ENCODE results near the gene TPRG1.
A peak's percentile ranks its signal among the peaks of the same experiment; 100 is the strongest.

The TPRG1 gene

DNA sequence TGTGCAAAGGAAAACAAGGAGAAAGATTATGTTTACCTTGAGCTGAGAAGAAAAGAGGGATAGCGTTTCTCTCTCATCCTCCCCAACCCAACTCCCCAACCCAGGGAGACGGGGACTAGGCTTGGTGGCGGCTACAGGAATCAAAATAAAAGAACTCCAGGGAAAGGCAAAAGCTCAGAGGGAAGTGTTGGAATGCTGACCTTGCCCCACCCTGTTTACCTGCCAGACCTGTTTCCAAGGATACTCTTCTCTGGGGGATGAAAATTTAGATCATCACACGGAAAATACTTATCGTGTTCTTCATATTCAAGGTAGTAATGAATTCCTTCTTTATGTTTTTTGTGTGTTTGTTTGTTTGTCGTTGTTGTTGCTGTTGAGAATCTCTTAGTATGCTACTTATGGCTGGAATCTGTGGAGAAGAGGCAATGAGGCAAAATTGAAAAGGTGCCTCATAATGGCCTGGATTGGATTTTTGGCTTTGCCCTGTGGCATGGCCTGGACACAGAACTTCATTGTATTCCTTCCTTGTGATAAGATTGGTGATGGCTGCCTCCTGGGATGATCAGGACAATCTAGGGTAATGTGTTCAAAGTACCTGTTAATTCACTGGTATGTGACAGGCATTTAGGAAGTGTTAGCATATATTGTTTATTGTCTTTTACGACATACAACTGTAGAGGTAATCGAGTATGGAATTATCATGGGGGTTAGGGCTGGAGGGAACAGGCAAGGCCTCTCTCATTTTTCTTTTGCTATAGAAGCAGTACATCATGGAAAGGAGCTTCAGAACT is 11.1 kb upstream of the TPRG1 start:
- H3K27ac ChIP-seq = no peak overlapping the region
- DNase-seq (ENCODE audit: low read depth, low spot score) = no peak

- H3K27ac ChIP-seq = peak overlapping the region; percentile 37
- DNase-seq (ENCODE audit: low read depth, low spot score) = peak; percentile 27
Measured at GRCh38 chr3:189165092-189165612, 6.6 kb upstream of the TPRG1 start.

DNA sequence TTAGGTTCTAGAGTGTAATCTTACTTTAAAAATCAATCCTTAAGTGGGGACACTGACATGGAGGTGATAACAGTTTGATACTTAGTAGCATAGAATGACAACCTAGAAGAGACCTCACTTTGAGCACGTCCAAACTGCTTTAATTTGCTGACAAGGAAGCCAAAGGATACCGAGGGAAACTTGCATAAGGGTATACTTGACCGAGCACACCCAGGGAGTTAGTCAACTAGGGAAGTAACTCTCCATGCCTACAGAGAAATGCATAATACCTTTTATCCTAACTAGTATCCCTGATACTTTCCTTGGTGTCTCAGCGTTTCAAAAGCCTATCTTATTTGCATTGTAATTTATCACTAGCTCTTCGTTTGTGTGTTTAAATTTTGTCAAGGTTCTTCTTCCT is 5.5 kb upstream of the TPRG1 start:
- H3K27ac ChIP-seq = peak overlapping the region; percentile 37
- DNase-seq (ENCODE audit: low read depth, low spot score) = no peak

DNA sequence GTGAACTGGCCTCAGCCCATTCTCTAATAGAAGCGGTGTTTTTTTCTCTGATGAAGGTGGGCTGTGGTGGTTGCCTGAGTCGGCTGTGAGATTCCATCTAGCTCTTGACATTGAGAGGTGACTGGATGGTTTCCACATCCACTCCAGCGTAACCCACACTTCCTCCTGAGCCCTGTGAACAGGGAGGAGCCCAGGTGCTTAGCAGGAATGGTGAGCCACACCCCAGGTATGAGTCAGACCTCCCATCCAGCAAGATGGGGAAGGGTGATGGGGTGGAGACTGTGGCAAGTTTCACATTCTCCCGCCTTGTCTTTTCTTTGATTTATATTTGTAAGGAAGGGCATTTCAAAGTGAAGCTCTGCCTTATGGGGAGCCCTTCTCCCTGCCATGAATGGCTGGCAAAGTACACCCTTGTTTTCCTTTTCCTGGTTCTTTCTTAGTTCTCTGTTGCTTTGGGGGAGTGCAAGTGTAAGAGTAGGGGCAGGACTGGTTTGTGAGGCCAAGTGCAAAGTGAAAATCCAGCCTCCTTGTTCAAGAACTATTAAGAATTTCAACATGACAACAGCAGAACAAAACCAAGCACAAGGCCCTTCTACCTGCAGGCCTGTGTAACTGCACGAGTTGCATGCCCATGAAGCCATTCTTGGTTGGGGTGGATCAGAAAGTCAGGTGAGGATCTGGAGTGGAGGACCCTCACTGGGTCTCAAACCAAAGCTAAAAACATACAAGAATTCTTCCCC is 4.6 kb upstream of the TPRG1 start:
- peak; percentile 85 for DNase-seq (ENCODE audit: low read depth, low spot score)

DNA sequence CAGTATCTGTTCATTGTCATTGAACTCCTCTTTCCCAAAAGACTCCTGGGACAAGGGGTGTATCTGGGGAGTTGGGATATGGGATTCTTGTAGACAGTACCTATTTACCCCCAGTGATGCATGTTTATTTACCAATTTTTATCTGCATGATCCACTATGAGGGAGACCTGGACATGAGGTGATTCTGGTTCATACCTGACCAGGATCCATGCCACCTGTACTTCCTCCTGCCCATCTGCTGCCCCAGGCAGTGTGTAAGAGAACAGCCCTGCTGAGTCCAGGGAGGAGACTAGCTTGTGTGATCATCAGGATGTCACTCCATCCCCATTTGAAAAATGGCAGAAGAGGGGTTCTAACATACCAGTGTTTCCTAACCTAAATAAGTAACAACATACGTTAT is 3.1 kb upstream of the TPRG1 start:
- DNase-seq (ENCODE audit: low read depth, low spot score) = no peak
- no peak overlapping the region for H3K27ac ChIP-seq

More for the DNA sequence above, 4.6 kb upstream of the TPRG1 start:
- peak overlapping the region; percentile 37 for H3K27ac ChIP-seq

GRCh38 chr3:189169728-189170127 is 2.0 kb upstream of the TPRG1 start:
- no peak overlapping the region for H3K27ac ChIP-seq
- no peak for DNase-seq (ENCODE audit: low read depth, low spot score)

DNA sequence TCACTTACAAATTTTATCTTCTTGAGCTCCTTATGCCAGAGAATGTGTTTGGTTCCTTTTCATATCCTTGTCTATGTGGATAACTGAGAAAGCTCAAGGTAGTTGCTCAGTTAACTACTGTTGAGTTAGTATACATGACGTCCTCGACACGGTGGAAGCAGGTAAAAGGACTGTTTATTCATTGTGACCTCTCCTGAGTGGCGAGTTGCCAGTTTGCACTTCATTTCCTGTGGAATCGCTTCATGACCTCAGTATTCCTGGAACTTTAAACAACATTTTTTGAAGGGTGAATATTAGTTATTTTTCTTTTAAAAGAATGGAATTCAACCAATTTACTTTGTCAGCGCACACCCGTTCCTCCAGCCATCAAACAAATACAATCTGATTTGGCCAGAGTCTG is 1.2 kb upstream of the TPRG1 start:
- DNase-seq (ENCODE audit: low read depth, low spot score) = no peak
- no peak overlapping the region for H3K27ac ChIP-seq

DNA sequence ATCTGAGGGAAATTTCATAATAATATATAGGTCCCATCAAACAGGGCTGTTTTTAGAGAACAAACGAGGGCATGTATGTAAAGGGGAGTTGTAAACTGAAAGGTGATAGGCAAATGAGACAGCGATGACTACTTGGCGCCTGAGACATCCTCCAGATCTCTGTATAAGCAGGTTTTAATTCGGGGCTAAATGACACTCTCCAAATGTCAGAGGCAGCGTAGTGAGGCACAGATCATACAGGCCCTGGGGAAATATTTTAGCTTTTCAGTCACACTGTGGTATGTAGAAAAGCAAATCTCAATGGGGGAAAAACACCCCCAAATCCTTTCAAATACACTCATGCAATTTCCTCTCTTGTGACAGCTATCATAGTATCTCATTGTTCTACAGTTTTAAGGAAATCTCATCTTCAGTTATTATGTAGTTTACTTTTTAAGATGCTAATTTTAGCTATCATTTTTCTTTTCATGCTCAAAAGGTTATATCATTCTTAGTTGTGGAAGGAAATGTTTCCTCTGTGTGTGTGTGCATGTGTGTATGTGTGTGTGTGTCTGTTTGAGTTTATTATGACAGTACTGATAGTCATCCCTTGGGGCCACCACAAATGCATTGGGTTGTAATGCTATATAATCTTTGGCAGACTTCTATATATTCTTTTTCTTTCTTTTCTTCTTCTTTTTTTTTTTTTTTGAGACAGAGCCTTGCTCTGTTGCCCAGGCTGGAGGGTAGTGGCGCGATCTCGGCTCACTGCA is 1.1 kb downstream of the TPRG1 start:
- H3K27ac ChIP-seq = no peak overlapping the region
- DNase-seq (ENCODE audit: low read depth, low spot score) = no peak

DNA sequence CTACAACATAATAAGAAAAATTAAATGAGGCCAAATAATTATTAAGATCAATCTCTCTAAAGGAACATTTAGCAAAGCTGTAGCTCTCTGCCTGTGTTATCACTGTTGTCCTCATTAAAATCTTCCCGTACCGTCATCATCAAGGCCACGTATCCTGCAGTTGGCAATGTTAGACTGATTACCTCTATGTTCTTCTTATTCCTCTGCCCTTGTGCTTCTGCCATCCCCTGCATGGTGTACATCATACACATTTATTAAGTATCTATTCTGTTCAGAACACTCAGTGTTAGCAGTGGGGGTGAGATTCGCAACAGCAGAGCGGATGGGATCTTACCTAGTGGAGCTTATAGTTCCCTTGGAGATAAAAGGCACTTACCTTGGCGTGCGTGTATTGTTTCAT is 12.8 kb downstream of the TPRG1 start:
- no peak overlapping the region for H3K27ac ChIP-seq
- DNase-seq (ENCODE audit: low read depth, low spot score) = no peak

DNA sequence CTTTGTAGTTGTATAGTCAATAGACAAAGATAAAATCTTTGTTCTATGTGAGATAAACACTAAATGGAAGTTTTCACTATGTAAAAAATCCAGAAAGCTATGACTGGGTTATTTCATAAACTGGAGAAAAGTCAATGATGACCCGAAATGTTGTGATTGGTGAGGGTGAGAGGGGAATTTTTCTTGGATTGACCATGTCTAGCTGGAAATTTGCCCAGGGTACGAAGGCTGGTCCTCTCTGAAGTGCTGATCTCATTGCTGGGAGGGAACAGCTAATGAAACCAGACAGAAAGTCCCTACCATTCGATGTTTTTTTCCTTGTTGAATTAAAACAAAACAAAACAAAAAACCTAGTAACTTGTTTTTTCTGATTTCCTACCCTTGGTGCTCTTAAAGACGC is 14.3 kb downstream of the TPRG1 start:
- no peak for DNase-seq (ENCODE audit: low read depth, low spot score)
- H3K27ac ChIP-seq = no peak overlapping the region

GRCh38 chr3:189188466-189188865 is 16.7 kb downstream of the TPRG1 start:
- DNase-seq (ENCODE audit: low read depth, low spot score) = peak; percentile 2
- H3K27ac ChIP-seq = no peak overlapping the region

- H3K27ac ChIP-seq = no peak overlapping the region
- DNase-seq (ENCODE audit: low read depth, low spot score) = no peak
Measured at GRCh38 chr3:189192725-189193124, 21.0 kb downstream of the TPRG1 start.

DNA sequence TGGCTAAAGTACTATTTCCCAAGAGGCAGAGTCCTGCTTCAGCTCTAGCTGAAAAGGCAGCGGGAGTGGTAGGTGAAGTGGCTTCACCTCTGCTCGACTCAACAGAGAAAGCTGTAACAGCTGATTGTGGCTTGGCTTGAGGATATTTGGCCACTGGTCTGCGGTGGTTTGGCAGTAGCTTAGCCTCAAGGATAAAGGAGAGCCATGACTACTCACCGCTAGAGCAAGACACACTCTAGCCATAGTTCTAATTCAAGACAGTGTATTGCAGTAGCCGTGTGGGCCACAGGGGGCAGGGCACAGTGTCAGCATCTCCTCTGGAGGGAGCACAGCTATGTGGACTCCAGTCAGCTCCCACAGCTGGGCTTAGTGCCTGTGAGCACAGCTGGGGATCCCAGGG is 23.5 kb downstream of the TPRG1 start:
- DNase-seq (ENCODE audit: low read depth, low spot score) = no peak
- no peak overlapping the region for H3K27ac ChIP-seq

- DNase-seq (ENCODE audit: low read depth, low spot score) = no peak
- no peak overlapping the region for H3K27ac ChIP-seq
Measured at GRCh38 chr3:189202106-189202505, 30.3 kb downstream of the TPRG1 start.

- no peak overlapping the region for H3K27ac ChIP-seq
- DNase-seq (ENCODE audit: low read depth, low spot score) = no peak
Measured at GRCh38 chr3:189202583-189202982, 30.8 kb downstream of the TPRG1 start.

DNA sequence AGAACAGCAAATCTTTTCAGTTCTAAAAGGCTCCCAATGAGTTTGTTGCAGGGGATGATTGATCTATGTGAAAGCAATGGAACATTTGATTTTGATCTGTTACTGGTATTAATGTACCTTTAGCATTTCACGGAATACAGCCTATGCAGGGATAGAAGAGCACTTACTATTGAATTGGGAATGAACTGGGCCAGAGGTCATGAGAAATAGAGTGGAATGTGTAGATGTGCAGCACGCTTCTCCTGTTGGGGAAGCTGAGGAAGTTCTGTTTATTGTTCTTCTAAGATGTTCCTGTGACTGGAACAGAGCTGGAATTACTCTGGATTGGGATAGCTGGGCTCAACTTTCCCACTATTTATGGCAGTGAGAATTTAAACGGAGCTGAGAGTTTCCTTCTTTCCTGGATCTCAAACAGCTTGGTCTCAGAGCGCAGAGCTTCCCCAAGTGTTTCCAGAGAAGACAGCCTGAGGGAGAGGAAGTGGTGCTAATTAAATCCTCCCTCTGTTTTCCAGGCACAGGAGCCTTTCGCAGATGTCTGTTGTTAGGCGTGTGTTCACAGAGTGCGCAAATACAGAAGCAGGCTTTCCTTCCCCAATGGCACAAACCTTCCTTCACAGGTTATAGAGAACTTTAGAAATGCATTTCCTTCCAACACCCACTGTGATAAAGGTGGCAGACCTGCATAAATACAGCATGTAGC is 32.5 kb downstream of the TPRG1 start:
- no peak overlapping the region for H3K27ac ChIP-seq
- DNase-seq (ENCODE audit: low read depth, low spot score) = no peak

- no peak for DNase-seq (ENCODE audit: low read depth, low spot score)
- no peak overlapping the region for H3K27ac ChIP-seq
Measured at GRCh38 chr3:189204937-189205336, 33.2 kb downstream of the TPRG1 start.

- DNase-seq (ENCODE audit: low read depth, low spot score) = no peak
- no peak overlapping the region for H3K27ac ChIP-seq
Measured at GRCh38 chr3:189210251-189210770, 38.5 kb downstream of the TPRG1 start.

DNA sequence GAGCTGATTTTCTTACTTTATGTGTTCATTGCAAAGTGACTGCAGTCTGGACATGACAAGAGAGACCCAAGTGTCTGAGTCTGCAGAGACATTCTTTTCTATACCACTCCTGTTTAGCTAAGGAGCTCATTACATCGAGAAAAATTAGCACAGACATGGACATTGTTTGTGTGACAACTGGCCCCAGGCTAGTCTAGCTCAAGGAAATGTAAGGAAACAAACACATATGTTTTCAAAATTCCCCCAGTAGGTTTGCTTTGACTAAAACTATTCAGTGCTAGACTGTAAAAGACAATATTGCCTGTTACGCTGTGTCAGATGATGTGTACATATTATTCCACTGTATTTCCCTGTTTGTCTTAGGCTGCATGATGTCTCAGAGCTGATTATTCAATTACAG is 40.9 kb downstream of the TPRG1 start:
- no peak overlapping the region for H3K27ac ChIP-seq
- no peak for DNase-seq (ENCODE audit: low read depth, low spot score)

DNA sequence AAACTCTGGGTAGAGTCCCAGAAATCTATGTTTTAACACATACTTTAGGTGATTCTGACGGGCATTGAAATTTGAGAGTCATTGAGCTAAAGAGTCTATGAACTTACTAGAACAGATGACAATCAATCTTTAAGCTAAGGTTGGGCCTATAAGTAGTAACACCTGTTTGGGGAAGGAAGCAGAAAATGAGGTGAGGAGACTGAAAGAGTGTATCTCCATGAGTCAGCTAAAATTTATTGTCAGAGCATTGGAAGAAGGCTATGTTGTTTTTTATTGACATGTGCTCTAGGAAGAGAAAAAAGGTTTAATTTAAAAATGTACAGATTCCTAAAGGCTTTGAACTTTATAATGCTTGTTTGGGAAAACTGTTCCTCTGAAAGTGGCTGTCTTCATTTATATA is 42.9 kb downstream of the TPRG1 start:
- no peak for DNase-seq (ENCODE audit: low read depth, low spot score)
- H3K27ac ChIP-seq = no peak overlapping the region

All from epithelial cell of prostate (primary cell).